Peyer's patch (tissue), 4 donors: ENCODE measurements around the gene DLG3. TPM values are rescaled to one million over a fixed set of nuclear protein-coding genes. Genes with fewer than 3 reads are reported as not detected.

Experiments
- DNase-seq, 3 donors: peaks; one replicate each; pipeline ENCODE4 v3.0.0-alpha.2; 2017 to 2019
- H3K27ac ChIP-seq, 4 donors: fragments of 200-600 bp; sonication (generic); one replicate each; pipeline ENCODE4 v1.5.1; 2016 to 2019
- H3K27me3 ChIP-seq, 2 donors: fragments of 200-600 bp; sonication (generic); one replicate each; pipeline ENCODE4 v1.5.1; 2019
- H3K36me3 ChIP-seq, 3 donors: fragments of 200-600 bp; sonication (generic); one replicate each; pipeline ENCODE4 v1.5.1; 2016 to 2019
- H3K4me1 ChIP-seq, 4 donors: fragments of 200-600 bp; sonication (generic); one replicate each; pipeline ENCODE4 v1.5.1; 2016 to 2019
- H3K4me3 ChIP-seq, 4 donors: fragments of 200-600 bp; sonication (generic); 1 replicate in 3 of 4; 2 replicates in 1 of 4; pipeline ENCODE4 v1.5.1; 2016 to 2019; ENCODE audit warnings: mild to moderate bottlenecking in 1 of 4
- H3K9me3 ChIP-seq, 4 donors: fragments of 200-600 bp; sonication (generic); one replicate each; pipeline ENCODE4 v1.5.1; 2016 to 2019; ENCODE audit warnings: mild to moderate bottlenecking in 1 of 4
- POLR2A ChIP-seq, 2 donors: fragments of 450-650 bp; IDR thresholded peaks; one replicate each; pipeline ENCODE4 v1.5.1; 2017; ENCODE audit warnings: antibody characterized with exemption in 2 of 2, mild to moderate bottlenecking in 2 of 2, moderate library complexity in 2 of 2
- total RNA-seq, 4 donors: library from RNA; depleted of rRNA; stranded (reverse); fragments of >200 nt; gene quantifications; one replicate each; pipeline ENCODE4 v1.1.0, GENCODE V29; 2016
- TF ChIP-seq, protein P1 (sequence below), 6 experiments: fragments of 450-650 bp in 4 of 6; fragments of 200-600 bp in 2 of 6; sonication (generic) in 1 of 6; IDR thresholded peaks; one replicate each; pipeline ENCODE4 v1.5.1; 2017 to 2019; ENCODE audit warnings: antibody characterized with exemption in 6 of 6, mild to moderate bottlenecking in 3 of 6, moderate library complexity in 1 of 6

The DLG3 gene
- total RNA-seq, 4 donors from 2014 or later = 33.8 to 58.9 (median 52.8) TPM

DNA sequence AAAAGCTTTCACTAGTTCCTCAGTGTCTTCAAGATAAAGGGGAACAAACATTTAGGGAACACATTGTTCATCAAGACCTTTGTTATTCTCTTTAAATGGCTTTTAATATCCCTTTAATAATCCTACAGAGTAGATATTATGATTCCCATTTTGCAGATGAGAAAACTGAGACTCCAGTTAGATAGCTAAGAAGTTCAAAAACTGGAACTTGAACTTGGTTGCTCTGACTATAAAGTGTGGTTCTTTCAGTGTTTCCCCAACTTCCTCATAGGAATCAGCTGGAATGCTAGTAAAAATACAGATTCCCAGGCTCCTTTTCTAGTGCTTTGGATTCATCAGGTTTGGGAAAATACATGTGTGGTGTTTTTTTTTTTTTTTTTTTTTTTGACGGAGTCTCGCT lies 37.7 kb downstream of the DLG3 start:
- Histone ChIP-seq H3K4me3 (no peak overlapping the region), H3K36me3 (no peaks in the 10 kb centered on the region), H3K4me1 (peaks cover 0 to 20% (median 0%) of the 10 kb centered on the region in 4 donors), H3K27me3 (no peaks in the 10 kb centered on the region), H3K27ac (peak overlapping the region in 2 of 4 donors; percentile 79 to 84), H3K9me3 (no peaks in the 10 kb centered on the region)
- TF ChIP-seq POLR2A (IDR thresholded peaks at IDR 0.05) = no peak
- TF ChIP-seq, protein P1, sequence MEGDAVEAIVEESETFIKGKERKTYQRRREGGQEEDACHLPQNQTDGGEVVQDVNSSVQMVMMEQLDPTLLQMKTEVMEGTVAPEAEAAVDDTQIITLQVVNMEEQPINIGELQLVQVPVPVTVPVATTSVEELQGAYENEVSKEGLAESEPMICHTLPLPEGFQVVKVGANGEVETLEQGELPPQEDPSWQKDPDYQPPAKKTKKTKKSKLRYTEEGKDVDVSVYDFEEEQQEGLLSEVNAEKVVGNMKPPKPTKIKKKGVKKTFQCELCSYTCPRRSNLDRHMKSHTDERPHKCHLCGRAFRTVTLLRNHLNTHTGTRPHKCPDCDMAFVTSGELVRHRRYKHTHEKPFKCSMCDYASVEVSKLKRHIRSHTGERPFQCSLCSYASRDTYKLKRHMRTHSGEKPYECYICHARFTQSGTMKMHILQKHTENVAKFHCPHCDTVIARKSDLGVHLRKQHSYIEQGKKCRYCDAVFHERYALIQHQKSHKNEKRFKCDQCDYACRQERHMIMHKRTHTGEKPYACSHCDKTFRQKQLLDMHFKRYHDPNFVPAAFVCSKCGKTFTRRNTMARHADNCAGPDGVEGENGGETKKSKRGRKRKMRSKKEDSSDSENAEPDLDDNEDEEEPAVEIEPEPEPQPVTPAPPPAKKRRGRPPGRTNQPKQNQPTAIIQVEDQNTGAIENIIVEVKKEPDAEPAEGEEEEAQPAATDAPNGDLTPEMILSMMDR (IDR thresholded peaks at IDR 0.05) = no peak
- no peak for DNase-seq

GRCh38 chrX:70485466-70485865 lies 40.8 kb downstream of the DLG3 start:
- no peak overlapping the region for H3K27ac ChIP-seq

DNA sequence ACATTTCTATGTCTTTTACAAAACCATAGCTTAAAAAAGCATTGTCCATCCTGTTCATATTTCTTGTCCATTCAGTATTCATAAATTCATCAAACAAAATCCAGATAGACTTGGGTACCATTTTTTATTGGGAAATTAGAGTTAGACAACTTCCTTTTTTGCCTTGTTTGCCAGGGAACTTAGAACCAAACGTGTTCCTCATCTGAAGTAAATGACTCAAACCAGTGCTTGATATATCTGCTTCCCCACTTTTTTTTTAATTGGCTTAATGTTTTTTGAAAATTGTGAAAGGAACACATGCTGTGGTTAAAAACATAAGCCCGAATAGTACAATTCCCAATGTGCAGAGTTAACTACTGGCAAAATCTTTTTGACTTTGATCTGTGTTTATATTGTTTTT lies 44.2 kb downstream of the DLG3 start:
- TF ChIP-seq, protein P1 (IDR thresholded peaks at IDR 0.05) = no peak
- no peak for TF ChIP-seq POLR2A (IDR thresholded peaks at IDR 0.05)
- DNase-seq = no peak
- Histone ChIP-seq H3K27ac (no peak overlapping the region), H3K4me3 (no peak overlapping the region), H3K9me3 (no peaks in the 10 kb centered on the region), H3K36me3 (peaks cover 0 to 6% (median 0%) of the 10 kb centered on the region in 3 donors), H3K27me3 (no peaks in the 10 kb centered on the region), H3K4me1 (no peaks in the 10 kb centered on the region)

More at GRCh38 chrX:70485466-70485865, 40.8 kb downstream of the DLG3 start:
- TF ChIP-seq POLR2A (IDR thresholded peaks at IDR 0.05) = no peak
- TF ChIP-seq, protein P1 (IDR thresholded peaks at IDR 0.05) = no peak
- no peaks in the 10 kb centered on the region for H3K36me3 ChIP-seq
- no peak for DNase-seq
- H3K4me1 ChIP-seq = peaks cover 0 to 15% (median 0%) of the 10 kb centered on the region in 4 donors
- H3K4me3 ChIP-seq = no peak overlapping the region
- H3K9me3 ChIP-seq = no peaks in the 10 kb centered on the region
- H3K27me3 ChIP-seq = no peaks in the 10 kb centered on the region

DNA sequence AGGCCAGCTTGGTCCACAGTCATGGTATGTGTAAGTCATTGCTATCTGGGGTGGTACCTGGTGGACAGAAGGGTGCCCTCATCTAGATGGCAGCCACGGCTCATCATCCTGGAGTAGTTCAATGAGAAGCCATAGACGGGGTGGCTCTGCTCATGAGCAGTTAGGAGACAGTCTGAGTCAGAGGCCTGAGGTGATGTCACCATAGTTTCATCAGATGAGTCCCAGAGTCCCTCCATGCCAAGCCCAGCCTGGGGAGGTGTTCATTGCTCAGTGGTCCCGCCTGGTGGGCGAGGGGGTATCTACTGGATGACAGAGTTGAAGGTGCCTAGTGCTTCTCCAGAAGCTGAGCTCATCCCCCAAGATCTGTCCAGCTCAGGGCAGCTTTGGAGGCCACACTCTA lies 49.8 kb downstream of the DLG3 start:
- H3K27me3 ChIP-seq = no peaks in the 10 kb centered on the region
- no peak overlapping the region for H3K4me3 ChIP-seq
- H3K27ac ChIP-seq = no peak overlapping the region
- no peak for DNase-seq
- no peaks in the 10 kb centered on the region for H3K4me1 ChIP-seq
- no peaks in the 10 kb centered on the region for H3K9me3 ChIP-seq
- peaks cover 0 to 45% (median 0%) of the 10 kb centered on the region in 3 donors for H3K36me3 ChIP-seq
- no peak for TF ChIP-seq POLR2A (IDR thresholded peaks at IDR 0.05)
- TF ChIP-seq, protein P1 (IDR thresholded peaks at IDR 0.05) = no peak

GRCh38 chrX:70496491-70496890 lies 51.9 kb downstream of the DLG3 start:
- no peaks in the 10 kb centered on the region for H3K27me3 ChIP-seq
- H3K9me3 ChIP-seq = no peaks in the 10 kb centered on the region
- H3K4me3 ChIP-seq = no peak overlapping the region
- no peak for TF ChIP-seq POLR2A (IDR thresholded peaks at IDR 0.05)
- TF ChIP-seq, protein P1 (IDR thresholded peaks at IDR 0.05) = no peak
- DNase-seq = no peak
- no peaks in the 10 kb centered on the region for H3K4me1 ChIP-seq
- H3K36me3 ChIP-seq = peaks cover 0 to 62% (median 0%) of the 10 kb centered on the region in 3 donors
- H3K27ac ChIP-seq = no peak overlapping the region

GRCh38 chrX:70497026-70497425 lies 52.4 kb downstream of the DLG3 start:
- no peaks in the 10 kb centered on the region for H3K27me3 ChIP-seq
- no peaks in the 10 kb centered on the region for H3K9me3 ChIP-seq
- H3K36me3 ChIP-seq = peaks cover 0 to 68% (median 0%) of the 10 kb centered on the region in 3 donors
- no peaks in the 10 kb centered on the region for H3K4me1 ChIP-seq
- no peak for DNase-seq
- H3K27ac ChIP-seq = no peak overlapping the region
- no peak overlapping the region for H3K4me3 ChIP-seq
- TF ChIP-seq POLR2A (IDR thresholded peaks at IDR 0.05) = no peak
- TF ChIP-seq, protein P1 (IDR thresholded peaks at IDR 0.05) = no peak
